HepG2 (cell line): ENCODE data around the gene COMMD4. TPM values are rescaled to one million over a fixed set of nuclear protein-coding genes. Genes with fewer than 3 reads are reported as not detected.

Experiments used
- ATAC-seq: fragments of 200-7000 bp; cut with Tn5 transposase; 3 replicates; pipeline ENCODE4 v1.9.1; 2020; ENCODE audit warnings: mild to moderate bottlenecking, moderate library complexity
- BruUV-seq: library from RNA; stranded (reverse); fragments of 400-500 nt; replicated peaks from 2 replicates; lab custom pipeline; 2021; lab: Mats Ljungman, UMichigan
- CTCF ChIA-PET: fragments of 300-600 bp; formaldehyde crosslinking; extraction: SDS; loops from one replicate; lab custom pipeline; 2021; ENCODE audit warnings: low total read pairs, inconsistent platforms, low intra/inter-chr PET ratio; lab: Yijun Ruan, JAX
- POLR2A ChIA-PET: fragments of 350-600 bp; sonication (Branson Sonifier 250); formaldehyde crosslinking; loops from one replicate; lab custom pipeline; 2020; ENCODE audit warnings: antibody characterized with exemption, inconsistent platforms; lab: Yijun Ruan, JAX
- DNase-seq: peaks from one replicate; pipeline ENCODE4 v3.0.0-alpha.2; 2015; ENCODE audit warnings: low spot score
- FAIRE-seq: peaks from 3 replicates; lab custom pipeline; 2011; peaks lifted over from hg19 to GRCh38; lab: Jason Lieb, UNC
- H2AFZ ChIP-seq: one replicate; pipeline ENCODE4 v1.6.1; 2011; ENCODE audit warnings: low read length, inconsistent platforms
- H3K27ac ChIP-seq: fragments of 300-600 bp; 3 replicates; pipeline ENCODE4 v1.8.0; 2011; ENCODE audit warnings: mixed run types, mild to moderate bottlenecking, mixed read lengths, low read length, inconsistent platforms; ENCODE audit not compliant: insufficient read depth; ENCODE audit errors: extremely low read length
- H3K27me3 ChIP-seq, 2 experiments: fragments of 200-600 bp in 1 of 2; 2 replicates in 1 of 2; 3 replicates in 1 of 2; pipeline versions ENCODE4 v1.6.0 to v1.8.0; 2011; ENCODE audit warnings: low read length in 2 of 2, mild to moderate bottlenecking in 2 of 2, moderate library complexity in 2 of 2, inconsistent platforms in 1 of 2; ENCODE audit not compliant: insufficient read depth in 2 of 2, control insufficient read depth in 1 of 2
- H3K36me3 ChIP-seq, 2 experiments: fragments of 200-600 bp in 1 of 2; replicated peaks in 1 of 2; 2 replicates in 1 of 2; 3 replicates in 1 of 2; pipeline versions ENCODE4 v1.5.1 to v1.8.0; 2011; ENCODE audit warnings: low read length in 2 of 2, inconsistent platforms in 1 of 2; ENCODE audit not compliant: insufficient read depth in 2 of 2, control insufficient read depth in 1 of 2
- H3K4me1 ChIP-seq: 2 replicates; pipeline ENCODE4 v1.5.1; 2012; ENCODE audit warnings: low read length, inconsistent platforms; ENCODE audit not compliant: insufficient read depth
- H3K4me2 ChIP-seq: 2 replicates; pipeline ENCODE4 v1.6.0; 2011; ENCODE audit warnings: low read depth, low read length, inconsistent platforms
- H3K4me3 ChIP-seq, 3 experiments: fragments of 200-600 bp in 1 of 3; sonication (generic), shearing (Covaris generic) in 1 of 3; replicated peaks in 1 of 3; 2 replicates each; pipeline ENCODE4 v1.5.1; 2011 to 2016; ENCODE audit warnings: low read length in 3 of 3, inconsistent platforms in 2 of 3, low read depth in 2 of 3, mild to moderate bottlenecking in 2 of 3, control low read depth in 1 of 3, mixed read lengths in 1 of 3; ENCODE audit not compliant: insufficient read depth in 1 of 3
- H3K79me2 ChIP-seq: one replicate; pipeline ENCODE4 v1.6.1; 2011; ENCODE audit warnings: low read length, inconsistent platforms; ENCODE audit not compliant: insufficient read depth
- H3K9ac ChIP-seq: 2 replicates; pipeline ENCODE4 v1.6.0; 2011; ENCODE audit warnings: mild to moderate bottlenecking, low read depth, low read length, inconsistent platforms; ENCODE audit not compliant: insufficient read depth
- H3K9me3 ChIP-seq: 2 replicates; pipeline ENCODE4 v1.5.1; 2012; ENCODE audit warnings: mild to moderate bottlenecking, low read length
- H4K20me1 ChIP-seq: 2 replicates; pipeline ENCODE4 v1.6.0; 2011; ENCODE audit warnings: inconsistent platforms, mild to moderate bottlenecking, low read length, moderate library complexity; ENCODE audit not compliant: insufficient read depth
- ESRRA ChIP-seq: sonication (generic); formaldehyde crosslinking; IDR thresholded peaks from 2 replicates; pipeline ENCODE4 v1.5.1; 2020; ENCODE audit warnings: mild to moderate bottlenecking, low read depth, missing genetic modification reagents
- KLF11 ChIP-seq: IDR thresholded peaks from 2 replicates; pipeline ENCODE4 v1.6.1; 2016; ENCODE audit warnings: missing compliant biosample characterization
- MBNL3 ChIP-seq: fragments of 250-450 bp; sonication (Bioruptor Pico); conservative IDR thresholded peaks from 2 replicates; pipeline ENCODE4 v1.8.0; 2022; ENCODE audit warnings: mild to moderate bottlenecking, inconsistent platforms
- MIER3 ChIP-seq: IDR thresholded peaks from 2 replicates; pipeline ENCODE4 v1.6.1; 2016; ENCODE audit warnings: missing compliant biosample characterization, borderline replicate concordance
- NFIB ChIP-seq: sonication (generic); formaldehyde crosslinking; IDR thresholded peaks from 2 replicates; pipeline ENCODE4 v1.9.0; 2021; ENCODE audit warnings: missing genetic modification reagents, mild to moderate bottlenecking, borderline replicate concordance
- NFRKB ChIP-seq: fragments of 450-650 bp; IDR thresholded peaks from 2 replicates; pipeline ENCODE4 v1.6.1; 2017
- POLR2AphosphoS5 ChIP-seq: IDR thresholded peaks from 2 replicates; pipeline ENCODE4 v1.6.1; 2012; ENCODE audit warnings: low read depth, low read length
- RBAK ChIP-seq: sonication (generic); formaldehyde crosslinking; IDR thresholded peaks from 2 replicates; pipeline ENCODE4 v1.5.1; 2020; ENCODE audit warnings: mild to moderate bottlenecking, missing genetic modification reagents
- RXRA ChIP-seq: sonication (generic); formaldehyde crosslinking; IDR thresholded peaks from 2 replicates; pipeline ENCODE4 v1.5.1; 2020; ENCODE audit warnings: missing genetic modification reagents
- SMAD3 ChIP-seq: sonication (generic); formaldehyde crosslinking; IDR thresholded peaks from 2 replicates; pipeline ENCODE4 v1.4.0; 2020; ENCODE audit warnings: missing genetic modification reagents
- SSRP1 ChIP-seq: IDR thresholded peaks from 2 replicates; pipeline ENCODE4 v1.6.1; 2016; ENCODE audit warnings: control low read depth
- ZBTB7A ChIP-seq: sonication (generic); formaldehyde crosslinking; IDR thresholded peaks from 2 replicates; pipeline ENCODE4 v1.8.0; 2022; ENCODE audit warnings: mild to moderate bottlenecking, missing genetic modification reagents
- ZKSCAN1 ChIP-seq: fragments of 150-350 bp; IDR thresholded peaks from 2 replicates; pipeline ENCODE4 v1.6.1; 2014; ENCODE audit warnings: low read length
- ZNF180 ChIP-seq: sonication (generic); formaldehyde crosslinking; IDR thresholded peaks from 2 replicates; pipeline ENCODE4 v1.4.0; 2020; ENCODE audit warnings: low read depth, missing genetic modification reagents, borderline replicate concordance
- ZNF703 ChIP-seq: sonication (generic); formaldehyde crosslinking; IDR thresholded peaks from 2 replicates; pipeline ENCODE4 v1.5.1; 2020; ENCODE audit warnings: missing genetic modification reagents, mild to moderate bottlenecking, moderate library complexity, borderline replicate concordance
- ZNF709 ChIP-seq: sonication (generic); formaldehyde crosslinking; IDR thresholded peaks from 2 replicates; pipeline ENCODE4 v1.5.0; 2020; ENCODE audit warnings: mild to moderate bottlenecking, missing genetic modification reagents
- WGBS: methylation state at CpG from one replicate; pipeline ENCODE4 v1.1.6; 2017; ENCODE audit warnings: low lambda C conversion rate; 5-methylcytosine and 5-hydroxymethylcytosine counted together
- in situ Hi-C: cut with HindIII; loops from 2 replicates; pipeline ENCODE4 v1.10.0; 2017; ENCODE audit warnings: low pct_unique_long_range_greater_than_20kb; ENCODE audit not compliant: extremely low pct_ligation_motif_present
- intact Hi-C: fragments of 100-400 bp; cut with micrococcal nuclease; formaldehyde crosslinking; loops from one replicate; pipeline ENCODE4 v1.10.0; 2022; ENCODE audit not compliant: unreplicated experiment
- polyA plus RNA-seq, 8 experiments: library from polyadenylated mRNA; depleted of rRNA in 3 of 8; stranded (reverse) in 7 of 8; unstranded in 1 of 8; fragments of >200 nt; fragmentation: Illumina TruSeq in 4 of 8; extraction: Trizol in 4 of 8; gene quantifications; 2 replicates each; pipeline versions ENCODE4 v1.2.1 to v1.2.3, GENCODE V29; 2011 to 2016; ENCODE audit warnings: low read depth in 4 of 8, missing spikeins in 1 of 8, mixed read lengths in 1 of 8; ENCODE audit not compliant: insufficient read depth in 1 of 8
- total RNA-seq, 5 experiments: library from RNA; depleted of rRNA; stranded (reverse); fragments of >200 nt; fragmentation: Illumina TruSeq; extraction: Trizol; gene quantifications; 2 replicates each; pipeline ENCODE4 v1.2.3, GENCODE V29; 2016; ENCODE audit warnings: low read depth in 1 of 5

Gene COMMD4
- total and polyA plus RNA-seq, 2 of the 13 experiments (the other 11 are each of a cell fraction or from before 2014, with no cell fraction given): 45.8 to 89.9 TPM

DNA sequence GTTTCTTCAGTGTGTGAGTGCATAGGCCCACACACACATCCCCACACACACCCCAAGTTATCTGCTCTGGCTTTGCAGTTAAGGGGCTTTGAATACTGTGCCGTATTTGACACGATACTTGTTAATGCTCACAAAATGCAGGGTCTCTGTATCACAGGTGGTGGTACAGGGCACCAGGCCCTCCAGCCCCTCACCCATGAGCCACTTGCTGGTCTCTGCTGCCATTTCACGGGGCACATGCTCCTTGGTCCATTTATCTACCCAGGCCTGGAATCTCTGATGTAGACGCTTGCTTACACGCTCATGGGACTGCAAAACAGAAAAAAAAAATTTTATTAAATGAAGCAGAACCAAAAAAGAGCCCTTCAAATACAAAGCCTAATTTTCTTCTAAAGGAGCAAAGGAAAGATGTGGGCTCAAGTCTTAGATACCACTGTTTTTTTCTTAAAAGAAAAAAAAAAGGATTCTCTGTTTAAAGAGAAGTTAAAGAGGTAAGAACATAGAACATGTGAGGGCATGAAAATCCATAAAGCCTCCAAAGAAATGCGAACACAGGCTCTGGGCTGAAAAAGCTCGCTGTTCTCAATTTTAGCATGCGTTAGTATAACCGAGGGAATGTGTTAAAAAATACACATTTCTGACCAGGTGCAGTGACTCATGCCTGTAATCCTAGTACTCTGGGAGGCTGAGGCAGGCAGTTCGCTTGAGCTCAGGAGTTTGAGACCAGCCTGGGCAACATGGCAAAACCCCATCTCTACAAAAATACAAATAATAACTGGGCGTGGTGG lies 36.2 kb downstream of the COMMD4 start:
- Histone ChIP-seq H2AFZ (no peak overlapping the region), H3K27ac (no peak overlapping the region), H3K27me3 (no peaks in the 10 kb centered on the region), H3K4me3 (no peak overlapping the region), H4K20me1 (0 out of 2 replicates have a peak, but pooled peaks cover 4% of the 10 kb centered on the region), H3K9ac (no peak overlapping the region), H3K9me3 (no peaks in the 10 kb centered on the region), H3K36me3 (peaks cover 14 to 57% of the 10 kb centered on the region in 2 experiments), H3K4me2 (no peak overlapping the region), H3K4me1 (peaks cover 33% of the 10 kb centered on the region), H3K79me2 (peaks cover 5% of the 10 kb centered on the region)
- POLR2A ChIA-PET: interaction anchor here (0.8 kb wide), 1 partner anchor 25 kb away, joined by 3 read pairs; the partner anchor contains the start of gene NEIL1
- CTCF ChIA-PET: no interaction called here
- in situ Hi-C loops (no loop called here), intact Hi-C loops (no loop called here)
- ATAC-seq: no peak
- no peak for TF ChIP-seq RXRA (CRISPR knock-in tag)
- no peak for TF ChIP-seq ESRRA (CRISPR knock-in tag)
- no peak for TF ChIP-seq NFRKB
- TF ChIP-seq ZNF180 (CRISPR knock-in tag): no peak
- no peak for TF ChIP-seq KLF11 (CRISPR knock-in tag)
- no peak for TF ChIP-seq SSRP1 (CRISPR knock-in tag)
- no peak for TF ChIP-seq MIER3 (CRISPR knock-in tag)
- no peak for TF ChIP-seq ZBTB7A (CRISPR knock-in tag)
- no peak for TF ChIP-seq ZNF703 (CRISPR knock-in tag)
- TF ChIP-seq SMAD3: no peak
- TF ChIP-seq RBAK (CRISPR knock-in tag): no peak
- TF ChIP-seq MBNL3 (CRISPR knock-in tag): no peak
- TF ChIP-seq POLR2AphosphoS5: no peak
- TF ChIP-seq NFIB: no peak
- TF ChIP-seq ZNF709 (CRISPR knock-in tag): no peak
- no peak for TF ChIP-seq ZKSCAN1
- WGBS: 95% methylated on average over 9 of the region's 11 CpGs
- no peak for FAIRE-seq
- no TSS peak for BruUV-seq
- DNase-seq: no peak
